CD14-positive monocyte (primary cell): ENCODE data around the gene TSPAN7. TPM values are rescaled to one million over a fixed set of nuclear protein-coding genes. Genes with fewer than 3 reads are reported as not detected.

Source experiments
- DNase-seq, 3 donors: peaks; one replicate each; pipeline ENCODE4 v3.0.0-alpha.2; 2011 to 2022
- H2AFZ ChIP-seq: 2 replicates; pipeline ENCODE4 v1.6.0; 2012; ENCODE audit warnings: mild to moderate bottlenecking, low read depth, low read length, inconsistent platforms; ENCODE audit not compliant: insufficient read depth, poor library complexity, severe bottlenecking
- H3K27ac ChIP-seq, 2 donors: 1 replicate in 1 of 2; 2 replicates in 1 of 2; pipeline ENCODE4 v1.5.1; 2012 to 2013; ENCODE audit warnings: low read length in 2 of 2, control low read depth in 1 of 2, inconsistent platforms in 1 of 2, low read depth in 1 of 2, mild to moderate bottlenecking in 1 of 2
- H3K27me3 ChIP-seq, 2 donors: one replicate each; pipeline versions ENCODE4 v1.6.0 to v1.6.1; 2011 to 2013; ENCODE audit warnings: low read length in 2 of 2; ENCODE audit not compliant: control insufficient read depth in 2 of 2, insufficient read depth in 2 of 2
- H3K36me3 ChIP-seq, 2 donors: replicated peaks in 1 of 2; 1 replicate in 1 of 2; 2 replicates in 1 of 2; pipeline versions ENCODE4 v1.5.1 to v1.6.1; 2012 to 2013; ENCODE audit warnings: low read length in 2 of 2, control low read depth in 1 of 2, inconsistent platforms in 1 of 2, mild to moderate bottlenecking in 1 of 2; ENCODE audit not compliant: insufficient read depth in 2 of 2, control insufficient read depth in 1 of 2
- H3K4me1 ChIP-seq, 2 donors: 1 replicate in 1 of 2; 2 replicates in 1 of 2; pipeline versions ENCODE4 v1.5.1 to v1.6.1; 2012 to 2013; ENCODE audit warnings: low read length in 2 of 2, control low read depth in 1 of 2, inconsistent platforms in 1 of 2, mild to moderate bottlenecking in 1 of 2, moderate library complexity in 1 of 2; ENCODE audit not compliant: insufficient read depth in 2 of 2, control insufficient read depth in 1 of 2
- H3K4me2 ChIP-seq: replicated peaks from 2 replicates; pipeline ENCODE3; 2012; ENCODE audit warnings: low read length, moderate library complexity, mild to moderate bottlenecking; ENCODE audit not compliant: poor library complexity, severe bottlenecking; ENCODE audit errors: extremely low read depth
- H3K4me3 ChIP-seq, 3 experiments: fragments of 200-600 bp in 1 of 3; sonication (generic) in 1 of 3; replicated peaks in 1 of 3; 1 replicate in 2 of 3; 2 replicates in 1 of 3; pipeline ENCODE4 v1.5.1; 2011 to 2013; ENCODE audit warnings: low read length in 3 of 3, mild to moderate bottlenecking in 3 of 3, control low read depth in 2 of 3, low read depth in 2 of 3, inconsistent platforms in 1 of 3, moderate library complexity in 1 of 3
- H3K79me2 ChIP-seq: 2 replicates; pipeline ENCODE4 v1.6.0; 2012; ENCODE audit warnings: mild to moderate bottlenecking, control low read depth, inconsistent platforms, low read length, moderate library complexity; ENCODE audit not compliant: insufficient read depth
- H3K9ac ChIP-seq: 2 replicates; pipeline ENCODE4 v1.6.0; 2017; ENCODE audit warnings: low read length, mild to moderate bottlenecking; ENCODE audit not compliant: insufficient read depth, poor library complexity, severe bottlenecking
- H3K9me3 ChIP-seq, 2 donors: replicated peaks in 1 of 2; 1 replicate in 1 of 2; 2 replicates in 1 of 2; pipeline versions ENCODE4 v1.5.1 to v1.6.1; 2012 to 2013; ENCODE audit warnings: low read length in 2 of 2, control low read depth in 1 of 2; ENCODE audit not compliant: control insufficient read depth in 1 of 2, insufficient read depth in 1 of 2
- H4K20me1 ChIP-seq: 2 replicates; pipeline ENCODE4 v1.6.0; 2012; ENCODE audit warnings: mild to moderate bottlenecking, low read length, control low read depth, moderate library complexity; ENCODE audit not compliant: insufficient read depth
- H3K27ac Mint-ChIP-seq, 7 donors: one replicate each; pipeline ENCODE4 v1.8.0; 2020; ENCODE audit warnings: mild to moderate bottlenecking in 7 of 7, mixed read lengths in 7 of 7, moderate library complexity in 6 of 7, inconsistent platforms in 2 of 7
- H3K27me3 Mint-ChIP-seq, 3 donors: one replicate each; pipeline ENCODE4 v1.8.0; 2021 to 2022; ENCODE audit warnings: low read depth in 3 of 3, mild to moderate bottlenecking in 3 of 3, mixed read lengths in 3 of 3, moderate library complexity in 3 of 3, inconsistent platforms in 1 of 3
- H3K36me3 Mint-ChIP-seq, 2 donors: one replicate each; pipeline ENCODE4 v1.8.0; 2020; ENCODE audit warnings: mixed read lengths in 2 of 2, inconsistent platforms in 1 of 2, mild to moderate bottlenecking in 1 of 2
- H3K4me1 Mint-ChIP-seq: one replicate; pipeline ENCODE4 v1.8.0; 2020; ENCODE audit warnings: mild to moderate bottlenecking, mixed read lengths
- H3K4me3 Mint-ChIP-seq, 2 donors: one replicate each; pipeline ENCODE4 v1.8.0; 2020; ENCODE audit warnings: mild to moderate bottlenecking in 2 of 2, mixed read lengths in 2 of 2, moderate library complexity in 1 of 2
- H3K9me3 Mint-ChIP-seq, 7 donors: one replicate each; pipeline ENCODE4 v1.8.0; 2020 to 2022; ENCODE audit warnings: mixed read lengths in 7 of 7, mild to moderate bottlenecking in 6 of 7, moderate library complexity in 6 of 7, inconsistent platforms in 2 of 7
- CTCF ChIP-seq: fragments of 200-600 bp; IDR thresholded peaks from one replicate; pipeline ENCODE4 v1.8.0; 2022; ENCODE audit warnings: antibody characterized with exemption, mild to moderate bottlenecking
- WGBS: methylation state at CpG from one replicate; pipeline ENCODE4 v1.1.5; 2013; ENCODE audit warnings: missing lambda C conversion rate; ENCODE audit not compliant: insufficient coverage; 5-methylcytosine and 5-hydroxymethylcytosine counted together
- intact Hi-C, 2 donors: fragments of 100-400 bp; cut with micrococcal nuclease; formaldehyde crosslinking; loops; one replicate each; pipeline versions ENCODE4 v1.15.0 to v1.15.1; 2023
- polyA plus RNA-seq, 3 donors: library from polyadenylated mRNA; depleted of rRNA in 1 of 3; unstranded in 2 of 3; stranded (reverse) in 1 of 3; fragments of 300-500 nt in 2 of 3; fragments of >200 nt in 1 of 3; fragmentation: Illumina TruSeq in 2 of 3; gene quantifications; 1 replicate in 2 of 3; 2 replicates in 1 of 3; pipeline ENCODE4 v1.2.3, GENCODE V29; 2012 to 2021

TSPAN7 gene
- polyA plus RNA-seq, 3 donors: not detected

- Histone ChIP-seq H3K79me2 (no peaks in the 10 kb centered on the region), H3K36me3 (no peaks in the 10 kb centered on the region), H4K20me1 (no peaks in the 10 kb centered on the region), H3K27ac (no peak overlapping the region), H3K4me1 (no peaks in the 10 kb centered on the region), H3K27me3 (peaks cover 0 to 4% of the 10 kb centered on the region in 2 donors), H3K4me3 (no peak overlapping the region), H3K4me2 (no peak overlapping the region), H3K9me3 (no peaks in the 10 kb centered on the region), H3K9ac (no peak overlapping the region), H2AFZ (no peak overlapping the region)
- Mint-ChIP-seq H3K9me3 (peaks cover 0 to 1% (median 0%) of the 10 kb centered on the region in 7 donors), H3K27ac (no peak overlapping the region), H3K4me3 (no peak overlapping the region), H3K36me3 (no peaks in the 10 kb centered on the region), H3K27me3 (peaks cover 2 to 6% (median 4%) of the 10 kb centered on the region in 3 donors), H3K4me1 (peaks cover 10% of the 10 kb centered on the region)
- no CpG with 5 or more reads among the region's 2 CpGs for WGBS
- intact Hi-C loops: no loop called here
- no peak for TF ChIP-seq CTCF
- DNase-seq: peak in 2 of 3 donors; percentile 2 to 7
Observed at GRCh38 chrX:38678821-38679220, 117.5 kb downstream of the TSPAN7 start.

- no peak overlapping the region for H2AFZ ChIP-seq
Observed at GRCh38 chrX:38679695-38680094, 118.4 kb downstream of the TSPAN7 start.

More at GRCh38 chrX:38679695-38680094, 118.4 kb downstream of the TSPAN7 start:
- peaks cover 10% of the 10 kb centered on the region for H3K4me1 Mint-ChIP-seq
- Histone ChIP-seq H3K27me3 (peaks cover 0 to 4% of the 10 kb centered on the region in 2 donors), H4K20me1 (no peaks in the 10 kb centered on the region), H3K4me3 (no peak overlapping the region), H3K27ac (no peak overlapping the region), H3K36me3 (no peaks in the 10 kb centered on the region), H3K79me2 (no peaks in the 10 kb centered on the region), H3K9ac (no peak overlapping the region), H3K4me2 (no peak overlapping the region), H3K9me3 (no peaks in the 10 kb centered on the region), H3K4me1 (no peaks in the 10 kb centered on the region)
- no peaks in the 10 kb centered on the region for H3K36me3 Mint-ChIP-seq
- no peak for TF ChIP-seq CTCF
- H3K9me3 Mint-ChIP-seq: peaks cover 0 to 1% (median 0%) of the 10 kb centered on the region in 7 donors
- no peak overlapping the region for H3K27ac Mint-ChIP-seq
- intact Hi-C loops: no loop called here
- peaks cover under 1 to 11% (median 2%) of the 10 kb centered on the region in 3 donors for H3K27me3 Mint-ChIP-seq
- no peak overlapping the region for H3K4me3 Mint-ChIP-seq
- DNase-seq: no peak
- WGBS: no CpG with 5 or more reads among the region's 2 CpGs
